NT2/D1 (cell line): ENCODE measurements around the gene SLC16A6.
"Not testable (repeated sequence)": the region's sequence is repeated elsewhere in the genome, so short reads cannot be mapped to it uniquely, and the experiment has no call there.

Experiments used
- DNase-seq: peaks from one replicate; pipeline ENCODE4 v3.0.0-alpha.2; 2011; ENCODE audit warnings: low read depth, low spot score
- H3K27me3 ChIP-seq: 2 replicates; pipeline ENCODE4 v1.6.0; 2011; ENCODE audit warnings: mild to moderate bottlenecking; ENCODE audit not compliant: insufficient read length, insufficient read depth
- H3K36me3 ChIP-seq: 2 replicates; pipeline ENCODE4 v1.6.1; 2011; ENCODE audit warnings: mild to moderate bottlenecking, low read length, mixed read lengths; ENCODE audit not compliant: insufficient read depth, insufficient read length
- H3K4me1 ChIP-seq: 2 replicates; pipeline ENCODE4 v1.5.1; 2011; ENCODE audit not compliant: insufficient read depth, insufficient read length
- H3K4me3 ChIP-seq: 2 replicates; pipeline ENCODE4 v1.5.1; 2011; ENCODE audit warnings: low read depth; ENCODE audit not compliant: insufficient read length
- H3K9ac ChIP-seq: 2 replicates; pipeline ENCODE4 v1.6.0; 2011; ENCODE audit warnings: low read depth; ENCODE audit not compliant: insufficient read length
- H3K9me3 ChIP-seq: 2 replicates; pipeline ENCODE4 v1.5.1; 2011; ENCODE audit warnings: mild to moderate bottlenecking, low read length; ENCODE audit not compliant: insufficient read depth
- SUZ12 ChIP-seq: IDR thresholded peaks from 2 replicates; pipeline ENCODE4 v1.6.1; 2011; ENCODE audit not compliant: insufficient read length, insufficient read depth; ENCODE audit errors: extremely low read depth
- YY1 ChIP-seq: IDR thresholded peaks from 2 replicates; pipeline ENCODE4 v1.6.1; 2011; ENCODE audit not compliant: insufficient read length, insufficient read depth
- ZNF274 ChIP-seq: IDR thresholded peaks from 2 replicates; pipeline ENCODE4 v1.6.1; 2011; ENCODE audit warnings: mild to moderate bottlenecking, low read depth, low read length

Gene SLC16A6

GRCh38 chr17:68319410-68320162 is 28.7 kb upstream of the SLC16A6 start:
- Histone ChIP-seq H3K9me3 (no peaks in the 10 kb centered on the region), H3K4me1 (no peaks in the 10 kb centered on the region), H3K36me3 (no peaks in the 10 kb centered on the region), H3K9ac (no peak overlapping the region), H3K27me3 (no peaks in the 10 kb centered on the region), H3K4me3 (no peak overlapping the region)
- no peak for DNase-seq
- no peak for TF ChIP-seq ZNF274
- TF ChIP-seq YY1, result no peak
- no peak for TF ChIP-seq SUZ12

GRCh38 chr17:68318103-68318991 is 27.4 kb upstream of the SLC16A6 start:
- no peak overlapping the region for H3K9ac ChIP-seq
- peak; percentile 13 for DNase-seq
- no peak overlapping the region for H3K4me3 ChIP-seq
- no peaks in the 10 kb centered on the region for H3K36me3 ChIP-seq
- H3K27me3 ChIP-seq, result no peaks in the 10 kb centered on the region
- TF ChIP-seq YY1 (no peak), ZNF274 (no peak), SUZ12 (no peak)
- H3K9me3 ChIP-seq, result no peaks in the 10 kb centered on the region
- H3K4me1 ChIP-seq, result no peaks in the 10 kb centered on the region

- Histone ChIP-seq H3K27me3 (no peaks in the 10 kb centered on the region), H3K4me3 (no peak overlapping the region), H3K4me1 (no peaks in the 10 kb centered on the region), H3K9me3 (no peaks in the 10 kb centered on the region), H3K36me3 (no peaks in the 10 kb centered on the region), H3K9ac (no peak overlapping the region)
- DNase-seq, result no peak
- TF ChIP-seq SUZ12, result no peak
Measured at GRCh38 chr17:68317458-68317857, 26.5 kb upstream of the SLC16A6 start.

- Histone ChIP-seq H3K9me3 (no peaks in the 10 kb centered on the region), H3K27me3 (no peaks in the 10 kb centered on the region), H3K9ac (no peak overlapping the region), H3K4me3 (no peak overlapping the region), H3K36me3 (no peaks in the 10 kb centered on the region), H3K4me1 (no peaks in the 10 kb centered on the region)
- no peak for DNase-seq
- TF ChIP-seq SUZ12, result no peak
- no peak for TF ChIP-seq YY1
- no peak for TF ChIP-seq ZNF274
Measured at GRCh38 chr17:68315930-68316329, 25.0 kb upstream of the SLC16A6 start.

GRCh38 chr17:68314916-68315535 is 24.1 kb upstream of the SLC16A6 start:
- no peak overlapping the region for H3K9ac ChIP-seq
- H3K36me3 ChIP-seq, result no peaks in the 10 kb centered on the region
- TF ChIP-seq YY1 (no peak), ZNF274 (no peak), SUZ12 (no peak)
- H3K4me1 ChIP-seq, result no peaks in the 10 kb centered on the region
- H3K27me3 ChIP-seq, result no peaks in the 10 kb centered on the region
- H3K4me3 ChIP-seq, result no peak overlapping the region
- no peaks in the 10 kb centered on the region for H3K9me3 ChIP-seq
- DNase-seq, result no peak

- Histone ChIP-seq H3K36me3 (peaks cover 4% of the 10 kb centered on the region), H3K9ac (no peak overlapping the region), H3K4me3 (no peak overlapping the region), H3K27me3 (no peaks in the 10 kb centered on the region), H3K9me3 (no peaks in the 10 kb centered on the region; the same call in 1 of the 2 replicates), H3K4me1 (no peaks in the 10 kb centered on the region)
- DNase-seq, result no peak
- no peak for TF ChIP-seq SUZ12
Measured at GRCh38 chr17:68310152-68310551, 19.2 kb upstream of the SLC16A6 start.

- H3K9ac ChIP-seq, H3K9me3 ChIP-seq, DNase-seq, H3K4me1 ChIP-seq, H3K36me3 ChIP-seq, H3K4me3 ChIP-seq, H3K27me3 ChIP-seq: not testable (repeated sequence)
Measured at GRCh38 chr17:68309066-68309670, 18.2 kb upstream of the SLC16A6 start.

GRCh38 chr17:68308486-68308885 is 17.6 kb upstream of the SLC16A6 start:
- not testable (repeated sequence) for H3K9ac ChIP-seq, H3K9me3 ChIP-seq, H3K36me3 ChIP-seq, H3K27me3 ChIP-seq, H3K4me1 ChIP-seq, DNase-seq, H3K4me3 ChIP-seq
